CD14-positive monocyte (primary cell): ENCODE data around the gene TDP1. TPM values are rescaled to one million over a fixed set of nuclear protein-coding genes. Genes with fewer than 3 reads are reported as not detected.

Experiments used
- DNase-seq, 3 donors: peaks; one replicate each; pipeline ENCODE4 v3.0.0-alpha.2; 2011 to 2022
- H2AFZ ChIP-seq: 2 replicates; pipeline ENCODE4 v1.6.0; 2012; ENCODE audit warnings: mild to moderate bottlenecking, low read depth, low read length, inconsistent platforms; ENCODE audit not compliant: insufficient read depth, poor library complexity, severe bottlenecking
- H3K27ac ChIP-seq, 2 donors: 1 replicate in 1 of 2; 2 replicates in 1 of 2; pipeline ENCODE4 v1.5.1; 2012 to 2013; ENCODE audit warnings: low read length in 2 of 2, control low read depth in 1 of 2, inconsistent platforms in 1 of 2, low read depth in 1 of 2, mild to moderate bottlenecking in 1 of 2
- H3K27me3 ChIP-seq, 2 donors: one replicate each; pipeline versions ENCODE4 v1.6.0 to v1.6.1; 2011 to 2013; ENCODE audit warnings: low read length in 2 of 2; ENCODE audit not compliant: control insufficient read depth in 2 of 2, insufficient read depth in 2 of 2
- H3K36me3 ChIP-seq, 2 donors: replicated peaks in 1 of 2; 1 replicate in 1 of 2; 2 replicates in 1 of 2; pipeline versions ENCODE4 v1.5.1 to v1.6.1; 2012 to 2013; ENCODE audit warnings: low read length in 2 of 2, control low read depth in 1 of 2, inconsistent platforms in 1 of 2, mild to moderate bottlenecking in 1 of 2; ENCODE audit not compliant: insufficient read depth in 2 of 2, control insufficient read depth in 1 of 2
- H3K4me1 ChIP-seq, 2 donors: 1 replicate in 1 of 2; 2 replicates in 1 of 2; pipeline versions ENCODE4 v1.5.1 to v1.6.1; 2012 to 2013; ENCODE audit warnings: low read length in 2 of 2, control low read depth in 1 of 2, inconsistent platforms in 1 of 2, mild to moderate bottlenecking in 1 of 2, moderate library complexity in 1 of 2; ENCODE audit not compliant: insufficient read depth in 2 of 2, control insufficient read depth in 1 of 2
- H3K4me2 ChIP-seq: replicated peaks from 2 replicates; pipeline ENCODE3; 2012; ENCODE audit warnings: low read length, moderate library complexity, mild to moderate bottlenecking; ENCODE audit not compliant: poor library complexity, severe bottlenecking; ENCODE audit errors: extremely low read depth
- H3K4me3 ChIP-seq, 3 experiments: fragments of 200-600 bp in 1 of 3; sonication (generic) in 1 of 3; replicated peaks in 1 of 3; 1 replicate in 2 of 3; 2 replicates in 1 of 3; pipeline ENCODE4 v1.5.1; 2011 to 2013; ENCODE audit warnings: low read length in 3 of 3, mild to moderate bottlenecking in 3 of 3, control low read depth in 2 of 3, low read depth in 2 of 3, inconsistent platforms in 1 of 3, moderate library complexity in 1 of 3
- H3K79me2 ChIP-seq: 2 replicates; pipeline ENCODE4 v1.6.0; 2012; ENCODE audit warnings: mild to moderate bottlenecking, control low read depth, inconsistent platforms, low read length, moderate library complexity; ENCODE audit not compliant: insufficient read depth
- H3K9ac ChIP-seq: 2 replicates; pipeline ENCODE4 v1.6.0; 2017; ENCODE audit warnings: low read length, mild to moderate bottlenecking; ENCODE audit not compliant: insufficient read depth, poor library complexity, severe bottlenecking
- H3K9me3 ChIP-seq, 2 donors: replicated peaks in 1 of 2; 1 replicate in 1 of 2; 2 replicates in 1 of 2; pipeline versions ENCODE4 v1.5.1 to v1.6.1; 2012 to 2013; ENCODE audit warnings: low read length in 2 of 2, control low read depth in 1 of 2; ENCODE audit not compliant: control insufficient read depth in 1 of 2, insufficient read depth in 1 of 2
- H4K20me1 ChIP-seq: 2 replicates; pipeline ENCODE4 v1.6.0; 2012; ENCODE audit warnings: mild to moderate bottlenecking, low read length, control low read depth, moderate library complexity; ENCODE audit not compliant: insufficient read depth
- H3K27ac Mint-ChIP-seq, 7 donors: one replicate each; pipeline ENCODE4 v1.8.0; 2020; ENCODE audit warnings: mild to moderate bottlenecking in 7 of 7, mixed read lengths in 7 of 7, moderate library complexity in 6 of 7, inconsistent platforms in 2 of 7
- H3K27me3 Mint-ChIP-seq, 3 donors: one replicate each; pipeline ENCODE4 v1.8.0; 2021 to 2022; ENCODE audit warnings: low read depth in 3 of 3, mild to moderate bottlenecking in 3 of 3, mixed read lengths in 3 of 3, moderate library complexity in 3 of 3, inconsistent platforms in 1 of 3
- H3K36me3 Mint-ChIP-seq, 2 donors: one replicate each; pipeline ENCODE4 v1.8.0; 2020; ENCODE audit warnings: mixed read lengths in 2 of 2, inconsistent platforms in 1 of 2, mild to moderate bottlenecking in 1 of 2
- H3K4me1 Mint-ChIP-seq: one replicate; pipeline ENCODE4 v1.8.0; 2020; ENCODE audit warnings: mild to moderate bottlenecking, mixed read lengths
- H3K4me3 Mint-ChIP-seq, 2 donors: one replicate each; pipeline ENCODE4 v1.8.0; 2020; ENCODE audit warnings: mild to moderate bottlenecking in 2 of 2, mixed read lengths in 2 of 2, moderate library complexity in 1 of 2
- H3K9me3 Mint-ChIP-seq, 7 donors: one replicate each; pipeline ENCODE4 v1.8.0; 2020 to 2022; ENCODE audit warnings: mixed read lengths in 7 of 7, mild to moderate bottlenecking in 6 of 7, moderate library complexity in 6 of 7, inconsistent platforms in 2 of 7
- CTCF ChIP-seq: fragments of 200-600 bp; IDR thresholded peaks from one replicate; pipeline ENCODE4 v1.8.0; 2022; ENCODE audit warnings: antibody characterized with exemption, mild to moderate bottlenecking
- WGBS: methylation state at CpG from one replicate; pipeline ENCODE4 v1.1.5; 2013; ENCODE audit warnings: missing lambda C conversion rate; ENCODE audit not compliant: insufficient coverage; 5-methylcytosine and 5-hydroxymethylcytosine counted together
- intact Hi-C, 2 donors: fragments of 100-400 bp; cut with micrococcal nuclease; formaldehyde crosslinking; loops; one replicate each; pipeline versions ENCODE4 v1.15.0 to v1.15.1; 2023
- polyA plus RNA-seq, 3 donors: library from polyadenylated mRNA; depleted of rRNA in 1 of 3; unstranded in 2 of 3; stranded (reverse) in 1 of 3; fragments of 300-500 nt in 2 of 3; fragments of >200 nt in 1 of 3; fragmentation: Illumina TruSeq in 2 of 3; gene quantifications; 1 replicate in 2 of 3; 2 replicates in 1 of 3; pipeline ENCODE4 v1.2.3, GENCODE V29; 2012 to 2021

The TDP1 gene
- polyA plus RNA-seq, 3 donors: 9.2 to 13.4 (median 10.6) TPM

GRCh38 chr14:89924268-89924667 is 31.5 kb upstream of the TDP1 start:
- H2AFZ ChIP-seq: no peak overlapping the region
- Mint-ChIP-seq H3K4me1 (no peaks in the 10 kb centered on the region), H3K27me3 (peaks cover 0 to 2% (median 0%) of the 10 kb centered on the region in 3 donors), H3K9me3 (no peaks in the 10 kb centered on the region), H3K4me3 (no peak overlapping the region), H3K36me3 (peaks cover 11 to 21% of the 10 kb centered on the region in 2 donors), H3K27ac (no peak overlapping the region)
- TF ChIP-seq CTCF: no peak
- no peak overlapping the region for H3K4me2 ChIP-seq
- H3K79me2 ChIP-seq: no peaks in the 10 kb centered on the region
- no peaks in the 10 kb centered on the region for H3K9me3 ChIP-seq
- H3K27ac ChIP-seq: no peak overlapping the region
- DNase-seq: no peak
- intact Hi-C loops: no loop called here
- peaks cover 0 to 10% of the 10 kb centered on the region in 2 donors for H3K36me3 ChIP-seq
- WGBS: 88% methylated on average over 4 of the region's 4 CpGs
- H3K4me3 ChIP-seq: no peak overlapping the region
- H3K4me1 ChIP-seq: no peaks in the 10 kb centered on the region
- no peaks in the 10 kb centered on the region for H4K20me1 ChIP-seq
- no peaks in the 10 kb centered on the region for H3K27me3 ChIP-seq
- no peak overlapping the region for H3K9ac ChIP-seq

- Histone ChIP-seq H3K4me1 (no peaks in the 10 kb centered on the region), H4K20me1 (no peaks in the 10 kb centered on the region), H3K4me3 (no peak overlapping the region), H2AFZ (no peak overlapping the region), H3K27ac (no peak overlapping the region), H3K9ac (no peak overlapping the region), H3K4me2 (no peak overlapping the region), H3K27me3 (no peaks in the 10 kb centered on the region), H3K36me3 (peaks cover 0 to 27% of the 10 kb centered on the region in 2 donors), H3K9me3 (no peaks in the 10 kb centered on the region), H3K79me2 (no peaks in the 10 kb centered on the region)
- Mint-ChIP-seq H3K27me3 (peaks cover 0 to 2% (median 0%) of the 10 kb centered on the region in 3 donors), H3K27ac (no peak overlapping the region), H3K4me3 (no peak overlapping the region), H3K9me3 (no peaks in the 10 kb centered on the region), H3K4me1 (no peaks in the 10 kb centered on the region), H3K36me3 (peaks cover 20 to 32% of the 10 kb centered on the region in 2 donors)
- intact Hi-C loops: no loop called here
- no peak for DNase-seq
- WGBS: no CpG with 5 or more reads among the region's 1 CpG
- TF ChIP-seq CTCF: no peak
Observed at GRCh38 chr14:89926694-89927093, 29.0 kb upstream of the TDP1 start.
